SIG-M5 treated with dmso at 0.1 percent for 504 hours (cell line): ENCODE data around the gene EBF3.

Source experiments
- DNase-seq: peaks from one replicate; lab custom pipeline; 2025; ENCODE audit not compliant: unreplicated experiment; lab: John Stamatoyannopoulos, UW

EBF3 gene

GRCh38 chr10:129893104-129894089, 70.7 kb downstream of the EBF3 start:
- no peak for DNase-seq

GRCh38 chr10:129892548-129893052, 71.5 kb downstream of the EBF3 start:
- no peak for DNase-seq

GRCh38 chr10:129891806-129892205, 72.3 kb downstream of the EBF3 start:
- no peak for DNase-seq

GRCh38 chr10:129890170-129890569, 73.9 kb downstream of the EBF3 start:
- no peak for DNase-seq

GRCh38 chr10:129888784-129889616, 75.1 kb downstream of the EBF3 start:
- no peak for DNase-seq

GRCh38 chr10:129887986-129888783, 75.9 kb downstream of the EBF3 start:
- no peak for DNase-seq

- DNase-seq, result no peak
Observed at GRCh38 chr10:129887381-129887905, 76.6 kb downstream of the EBF3 start.

- no peak for DNase-seq
Observed at GRCh38 chr10:129886263-129886662, 77.8 kb downstream of the EBF3 start.

- no peak for DNase-seq
Observed at GRCh38 chr10:129885526-129885925, 78.5 kb downstream of the EBF3 start.

GRCh38 chr10:129884398-129885078, 79.5 kb downstream of the EBF3 start:
- no peak for DNase-seq

- DNase-seq, result no peak
Observed at GRCh38 chr10:129883626-129884397, 80.3 kb downstream of the EBF3 start.

GRCh38 chr10:129883029-129883428, 81.0 kb downstream of the EBF3 start:
- DNase-seq, result no peak

GRCh38 chr10:129882291-129883010, 81.6 kb downstream of the EBF3 start:
- no peak for DNase-seq

GRCh38 chr10:129881641-129882040, 82.4 kb downstream of the EBF3 start:
- DNase-seq, result no peak

GRCh38 chr10:129880191-129880870, 83.7 kb downstream of the EBF3 start:
- no peak for DNase-seq

- DNase-seq, result no peak
Observed at GRCh38 chr10:129879655-129880054, 84.4 kb downstream of the EBF3 start.

- no peak for DNase-seq
Observed at GRCh38 chr10:129878835-129879234, 85.2 kb downstream of the EBF3 start.

- DNase-seq, result no peak
Observed at GRCh38 chr10:129877773-129878371, 86.2 kb downstream of the EBF3 start.
